Measurements from ENCODE around the gene TPH1. TPM values are rescaled to one million over a fixed set of nuclear protein-coding genes. Genes with fewer than 3 reads are reported as not detected.

The TPH1 gene
- total and polyA plus RNA-seq, 2 of the 8 experiments (the other 6 are each of a cell fraction or from before 2014, with no cell fraction given): 0.09 to 0.22 TPM

DNA sequence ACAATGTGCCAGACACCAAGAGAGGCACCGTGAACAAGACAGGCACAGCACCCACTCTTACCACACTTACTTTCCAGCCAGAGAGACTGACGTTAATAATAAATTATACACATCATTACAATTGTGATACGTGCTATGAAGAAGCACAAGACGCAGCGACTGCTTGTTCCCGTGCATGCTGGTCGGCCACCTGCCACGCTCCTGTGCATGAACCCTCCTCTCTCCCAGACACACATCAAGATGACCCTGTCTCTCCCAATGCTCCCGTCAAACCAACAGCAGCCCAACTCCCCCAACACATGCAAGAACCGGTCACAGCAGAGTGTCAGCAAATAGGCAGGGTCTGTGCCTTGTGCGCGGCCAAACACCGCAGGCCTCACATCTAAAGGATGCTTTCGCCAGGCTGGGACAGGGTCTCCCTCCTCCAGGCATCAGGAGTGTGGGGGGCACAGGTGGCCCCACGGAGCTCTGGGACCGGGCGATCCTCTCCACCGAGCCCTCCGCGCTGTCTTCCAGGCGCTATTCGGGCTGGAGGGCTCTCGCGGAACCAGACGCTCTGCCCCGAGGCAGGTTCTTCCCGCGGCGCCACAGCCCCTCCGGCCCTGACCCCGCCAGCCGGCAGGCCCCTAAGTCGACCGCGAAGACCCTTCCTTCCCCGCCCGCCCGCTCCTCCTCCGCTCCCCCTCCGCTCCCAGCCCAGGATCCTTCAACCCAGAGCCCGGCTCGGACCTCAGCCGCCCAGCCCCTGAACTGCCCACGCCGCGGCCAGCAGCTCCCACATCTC is 33.8 kb downstream of the TPH1 start (continued):
- TF ChIP-seq TEAD4 (IDR thresholded peaks at IDR 0.05; ENCODE audit: low read depth, low read length) (no peak), TAF1 (IDR thresholded peaks at IDR 0.05; ENCODE audit: low read depth, low read length) (peak; percentile 5; the same call in 1 of the 2 replicates), BCL11A (IDR thresholded peaks at IDR 0.05; ENCODE audit: low read depth in 2 of 2, low read length in 2 of 2) (no peak), RAD21 (IDR thresholded peaks at IDR 0.05 in 1 of 2, conservative IDR thresholded peaks at IDR 0.05 in 1 of 2; ENCODE audit: low read depth in 2 of 2, low read length in 2 of 2) (no peak), CBX8 (IDR thresholded peaks at IDR 0.05; ENCODE audit: borderline replicate concordance, low read depth, low read length) (no peak), RXRA (IDR thresholded peaks at IDR 0.05; ENCODE audit: insufficient read depth, low read depth, low read length) (no peak), SAP30 (IDR thresholded peaks at IDR 0.05; ENCODE audit: insufficient read depth, insufficient replicate concordance, low read length) (peak; percentile 52), SRF (IDR thresholded peaks at IDR 0.05; ENCODE audit: low read depth, low read length) (no peak)
- TF ChIP-seq, protein P1, sequence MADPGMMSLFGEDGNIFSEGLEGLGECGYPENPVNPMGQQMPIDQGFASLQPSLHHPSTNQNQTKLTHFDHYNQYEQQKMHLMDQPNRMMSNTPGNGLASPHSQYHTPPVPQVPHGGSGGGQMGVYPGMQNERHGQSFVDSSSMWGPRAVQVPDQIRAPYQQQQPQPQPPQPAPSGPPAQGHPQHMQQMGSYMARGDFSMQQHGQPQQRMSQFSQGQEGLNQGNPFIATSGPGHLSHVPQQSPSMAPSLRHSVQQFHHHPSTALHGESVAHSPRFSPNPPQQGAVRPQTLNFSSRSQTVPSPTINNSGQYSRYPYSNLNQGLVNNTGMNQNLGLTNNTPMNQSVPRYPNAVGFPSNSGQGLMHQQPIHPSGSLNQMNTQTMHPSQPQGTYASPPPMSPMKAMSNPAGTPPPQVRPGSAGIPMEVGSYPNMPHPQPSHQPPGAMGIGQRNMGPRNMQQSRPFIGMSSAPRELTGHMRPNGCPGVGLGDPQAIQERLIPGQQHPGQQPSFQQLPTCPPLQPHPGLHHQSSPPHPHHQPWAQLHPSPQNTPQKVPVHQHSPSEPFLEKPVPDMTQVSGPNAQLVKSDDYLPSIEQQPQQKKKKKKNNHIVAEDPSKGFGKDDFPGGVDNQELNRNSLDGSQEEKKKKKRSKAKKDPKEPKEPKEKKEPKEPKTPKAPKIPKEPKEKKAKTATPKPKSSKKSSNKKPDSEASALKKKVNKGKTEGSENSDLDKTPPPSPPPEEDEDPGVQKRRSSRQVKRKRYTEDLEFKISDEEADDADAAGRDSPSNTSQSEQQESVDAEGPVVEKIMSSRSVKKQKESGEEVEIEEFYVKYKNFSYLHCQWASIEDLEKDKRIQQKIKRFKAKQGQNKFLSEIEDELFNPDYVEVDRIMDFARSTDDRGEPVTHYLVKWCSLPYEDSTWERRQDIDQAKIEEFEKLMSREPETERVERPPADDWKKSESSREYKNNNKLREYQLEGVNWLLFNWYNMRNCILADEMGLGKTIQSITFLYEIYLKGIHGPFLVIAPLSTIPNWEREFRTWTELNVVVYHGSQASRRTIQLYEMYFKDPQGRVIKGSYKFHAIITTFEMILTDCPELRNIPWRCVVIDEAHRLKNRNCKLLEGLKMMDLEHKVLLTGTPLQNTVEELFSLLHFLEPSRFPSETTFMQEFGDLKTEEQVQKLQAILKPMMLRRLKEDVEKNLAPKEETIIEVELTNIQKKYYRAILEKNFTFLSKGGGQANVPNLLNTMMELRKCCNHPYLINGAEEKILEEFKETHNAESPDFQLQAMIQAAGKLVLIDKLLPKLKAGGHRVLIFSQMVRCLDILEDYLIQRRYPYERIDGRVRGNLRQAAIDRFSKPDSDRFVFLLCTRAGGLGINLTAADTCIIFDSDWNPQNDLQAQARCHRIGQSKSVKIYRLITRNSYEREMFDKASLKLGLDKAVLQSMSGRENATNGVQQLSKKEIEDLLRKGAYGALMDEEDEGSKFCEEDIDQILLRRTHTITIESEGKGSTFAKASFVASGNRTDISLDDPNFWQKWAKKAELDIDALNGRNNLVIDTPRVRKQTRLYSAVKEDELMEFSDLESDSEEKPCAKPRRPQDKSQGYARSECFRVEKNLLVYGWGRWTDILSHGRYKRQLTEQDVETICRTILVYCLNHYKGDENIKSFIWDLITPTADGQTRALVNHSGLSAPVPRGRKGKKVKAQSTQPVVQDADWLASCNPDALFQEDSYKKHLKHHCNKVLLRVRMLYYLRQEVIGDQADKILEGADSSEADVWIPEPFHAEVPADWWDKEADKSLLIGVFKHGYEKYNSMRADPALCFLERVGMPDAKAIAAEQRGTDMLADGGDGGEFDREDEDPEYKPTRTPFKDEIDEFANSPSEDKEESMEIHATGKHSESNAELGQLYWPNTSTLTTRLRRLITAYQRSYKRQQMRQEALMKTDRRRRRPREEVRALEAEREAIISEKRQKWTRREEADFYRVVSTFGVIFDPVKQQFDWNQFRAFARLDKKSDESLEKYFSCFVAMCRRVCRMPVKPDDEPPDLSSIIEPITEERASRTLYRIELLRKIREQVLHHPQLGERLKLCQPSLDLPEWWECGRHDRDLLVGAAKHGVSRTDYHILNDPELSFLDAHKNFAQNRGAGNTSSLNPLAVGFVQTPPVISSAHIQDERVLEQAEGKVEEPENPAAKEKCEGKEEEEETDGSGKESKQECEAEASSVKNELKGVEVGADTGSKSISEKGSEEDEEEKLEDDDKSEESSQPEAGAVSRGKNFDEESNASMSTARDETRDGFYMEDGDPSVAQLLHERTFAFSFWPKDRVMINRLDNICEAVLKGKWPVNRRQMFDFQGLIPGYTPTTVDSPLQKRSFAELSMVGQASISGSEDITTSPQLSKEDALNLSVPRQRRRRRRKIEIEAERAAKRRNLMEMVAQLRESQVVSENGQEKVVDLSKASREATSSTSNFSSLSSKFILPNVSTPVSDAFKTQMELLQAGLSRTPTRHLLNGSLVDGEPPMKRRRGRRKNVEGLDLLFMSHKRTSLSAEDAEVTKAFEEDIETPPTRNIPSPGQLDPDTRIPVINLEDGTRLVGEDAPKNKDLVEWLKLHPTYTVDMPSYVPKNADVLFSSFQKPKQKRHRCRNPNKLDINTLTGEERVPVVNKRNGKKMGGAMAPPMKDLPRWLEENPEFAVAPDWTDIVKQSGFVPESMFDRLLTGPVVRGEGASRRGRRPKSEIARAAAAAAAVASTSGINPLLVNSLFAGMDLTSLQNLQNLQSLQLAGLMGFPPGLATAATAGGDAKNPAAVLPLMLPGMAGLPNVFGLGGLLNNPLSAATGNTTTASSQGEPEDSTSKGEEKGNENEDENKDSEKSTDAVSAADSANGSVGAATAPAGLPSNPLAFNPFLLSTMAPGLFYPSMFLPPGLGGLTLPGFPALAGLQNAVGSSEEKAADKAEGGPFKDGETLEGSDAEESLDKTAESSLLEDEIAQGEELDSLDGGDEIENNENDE (IDR thresholded peaks at IDR 0.05; ENCODE audit: insufficient replicate concordance, low read length): no peak
